Type B pancreatic cell (in vitro differentiated cells): ENCODE data around the gene CNOT6L. TPM values are rescaled to one million over a fixed set of nuclear protein-coding genes. Genes with fewer than 3 reads are reported as not detected.

Source experiments
- DNase-seq: peaks from one replicate; pipeline ENCODE4 v3.0.0; 2021; ENCODE audit warnings: mixed read lengths; ENCODE audit not compliant: unreplicated experiment; ENCODE audit errors: extremely low spot score
- H3K27ac Mint-ChIP-seq: 2 replicates; pipeline ENCODE4 v1.8.0; 2021; ENCODE audit warnings: mild to moderate bottlenecking, mixed read lengths
- H3K27me3 Mint-ChIP-seq: 2 replicates; pipeline ENCODE4 v1.8.0; 2021; ENCODE audit warnings: mixed read lengths
- H3K36me3 Mint-ChIP-seq: 2 replicates; pipeline ENCODE4 v1.8.0; 2021; ENCODE audit warnings: mixed read lengths
- H3K4me1 Mint-ChIP-seq: one replicate; pipeline ENCODE4 v1.8.0; 2021; ENCODE audit warnings: mixed read lengths; ENCODE audit not compliant: unreplicated experiment
- H3K4me3 Mint-ChIP-seq: 2 replicates; pipeline ENCODE4 v1.8.0; 2021; ENCODE audit warnings: mild to moderate bottlenecking, mixed read lengths
- H3K9me3 Mint-ChIP-seq: 2 replicates; pipeline ENCODE4 v1.8.0; 2021; ENCODE audit warnings: mixed read lengths
- CTCF ChIP-seq: fragments of 200-600 bp; sonication (generic); conservative IDR thresholded peaks from 2 replicates; pipeline ENCODE4 v1.5.0; 2021; ENCODE audit warnings: antibody characterized with exemption, mild to moderate bottlenecking
- total RNA-seq: library from RNA; stranded (reverse); gene quantifications from 2 replicates; pipeline ENCODE4 v1.2.1, GENCODE V29; 2021; ENCODE audit warnings: low replicate concordance

CNOT6L gene
- total RNA-seq, 1 donor from 2014 or later = 30.0 TPM

GRCh38 chr4:77776182-77777134, 42.7 kb downstream of the CNOT6L start:
- Mint-ChIP-seq H3K9me3 (no peaks in the 10 kb centered on the region), H3K27me3 (no peaks in the 10 kb centered on the region), H3K4me1 (peaks cover 8% of the 10 kb centered on the region), H3K4me3 (no peak overlapping the region), H3K27ac (no peak overlapping the region), H3K36me3 (peaks cover 8% of the 10 kb centered on the region)
- no peak for TF ChIP-seq CTCF
- no peak for DNase-seq

GRCh38 chr4:77773101-77773500, 46.1 kb downstream of the CNOT6L start:
- no peaks in the 10 kb centered on the region for H3K9me3 Mint-ChIP-seq
- H3K27ac Mint-ChIP-seq = no peak overlapping the region
- no peak for TF ChIP-seq CTCF
- no peaks in the 10 kb centered on the region for H3K27me3 Mint-ChIP-seq
- no peak overlapping the region for H3K4me3 Mint-ChIP-seq
- H3K36me3 Mint-ChIP-seq = peaks cover 14% of the 10 kb centered on the region
- peaks cover 8% of the 10 kb centered on the region for H3K4me1 Mint-ChIP-seq
- no peak for DNase-seq

- H3K27ac Mint-ChIP-seq = no peak overlapping the region
- H3K9me3 Mint-ChIP-seq = no peaks in the 10 kb centered on the region
- no peaks in the 10 kb centered on the region for H3K27me3 Mint-ChIP-seq
- DNase-seq = no peak
- no peak overlapping the region for H3K4me3 Mint-ChIP-seq
- peaks cover 2% of the 10 kb centered on the region for H3K4me1 Mint-ChIP-seq
- no peak for TF ChIP-seq CTCF
- H3K36me3 Mint-ChIP-seq = peaks cover 17% of the 10 kb centered on the region
Observed at GRCh38 chr4:77771566-77771965, 47.6 kb downstream of the CNOT6L start.

GRCh38 chr4:77765720-77766119, 53.4 kb downstream of the CNOT6L start:
- no peak overlapping the region for H3K27ac Mint-ChIP-seq
- DNase-seq = no peak
- H3K27me3 Mint-ChIP-seq = no peaks in the 10 kb centered on the region
- H3K36me3 Mint-ChIP-seq = peaks cover 27% of the 10 kb centered on the region
- peaks cover 9% of the 10 kb centered on the region for H3K9me3 Mint-ChIP-seq
- no peak for TF ChIP-seq CTCF
- no peaks in the 10 kb centered on the region for H3K4me1 Mint-ChIP-seq
- H3K4me3 Mint-ChIP-seq = no peak overlapping the region

GRCh38 chr4:77762531-77762930, 56.6 kb downstream of the CNOT6L start:
- Mint-ChIP-seq H3K27me3 (no peaks in the 10 kb centered on the region), H3K27ac (no peak overlapping the region), H3K9me3 (peaks cover 13% of the 10 kb centered on the region), H3K4me1 (no peaks in the 10 kb centered on the region), H3K36me3 (peaks cover 38% of the 10 kb centered on the region), H3K4me3 (no peak overlapping the region)
- DNase-seq = no peak
- no peak for TF ChIP-seq CTCF
